GM21717 (cell line): ENCODE data around the gene PCBP2.
A peak's percentile ranks its signal among the peaks of the same experiment; 100 is the strongest.
"Not testable (repeated sequence)": the region's sequence is repeated elsewhere in the genome, so short reads cannot be mapped to it uniquely, and the experiment has no call there.

Source experiments
- ATAC-seq: cut with Tn5 transposase; IDR thresholded peaks from one replicate; pipeline ENCODE4 v1.9.1; 2021; ENCODE audit warnings: mild to moderate bottlenecking, moderate library complexity; ENCODE audit not compliant: unreplicated experiment

Gene PCBP2

GRCh38 chr12:53451661-53452158, at the start of gene PCBP2:
TSS of gene PCBP2 (plus strand) at chr12:53452102. CDS start at chr12:53454801, 2,699 bp downstream.
- ATAC-seq, result peak; percentile 93

DNA sequence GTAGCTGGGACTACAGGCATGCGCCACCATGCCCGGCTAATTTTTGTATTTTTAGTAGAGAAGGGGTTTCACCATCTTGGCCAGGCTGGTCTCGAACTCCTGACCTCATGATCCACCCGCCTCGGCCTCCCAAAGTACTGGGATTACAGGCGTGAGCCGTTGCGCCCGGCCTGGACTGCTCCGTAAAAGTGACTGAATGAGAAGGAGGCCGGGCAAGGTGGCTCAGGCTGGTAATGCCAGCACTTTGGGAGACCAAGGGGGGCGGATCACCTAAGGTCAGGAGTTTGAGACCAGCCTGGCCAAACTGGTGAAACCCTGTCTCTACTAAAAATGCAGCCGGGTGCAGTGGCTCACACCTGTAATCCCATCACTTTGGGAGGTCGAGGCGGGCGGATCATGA, 49.6 kb upstream of the PCBP2 start:
- not testable (repeated sequence) for ATAC-seq

DNA sequence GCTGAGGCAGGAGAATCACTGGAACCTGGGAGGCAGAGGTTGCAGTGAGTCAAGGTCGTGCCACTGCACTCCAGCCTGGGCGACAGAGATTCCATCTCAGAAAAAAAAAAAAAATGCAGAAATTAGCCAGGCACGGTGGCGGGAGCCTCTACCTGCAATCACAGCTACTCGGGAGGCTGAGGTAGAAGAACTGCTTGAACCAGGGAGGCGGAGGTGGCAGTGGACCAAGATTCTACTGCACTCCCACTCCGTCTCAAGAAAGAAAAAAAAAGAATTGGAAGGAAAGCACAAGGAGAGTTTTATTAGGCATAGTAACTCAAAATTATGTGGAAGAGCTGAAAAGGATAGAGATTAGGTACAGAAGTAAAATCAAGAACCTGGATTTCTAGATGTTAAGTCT, 49.0 kb upstream of the PCBP2 start:
- ATAC-seq, result no peak

- no peak for ATAC-seq
Observed at GRCh38 chr12:53410951-53411350, 41.0 kb upstream of the PCBP2 start.

GRCh38 chr12:53413485-53414204, 38.3 kb upstream of the PCBP2 start:
- no peak for ATAC-seq

DNA sequence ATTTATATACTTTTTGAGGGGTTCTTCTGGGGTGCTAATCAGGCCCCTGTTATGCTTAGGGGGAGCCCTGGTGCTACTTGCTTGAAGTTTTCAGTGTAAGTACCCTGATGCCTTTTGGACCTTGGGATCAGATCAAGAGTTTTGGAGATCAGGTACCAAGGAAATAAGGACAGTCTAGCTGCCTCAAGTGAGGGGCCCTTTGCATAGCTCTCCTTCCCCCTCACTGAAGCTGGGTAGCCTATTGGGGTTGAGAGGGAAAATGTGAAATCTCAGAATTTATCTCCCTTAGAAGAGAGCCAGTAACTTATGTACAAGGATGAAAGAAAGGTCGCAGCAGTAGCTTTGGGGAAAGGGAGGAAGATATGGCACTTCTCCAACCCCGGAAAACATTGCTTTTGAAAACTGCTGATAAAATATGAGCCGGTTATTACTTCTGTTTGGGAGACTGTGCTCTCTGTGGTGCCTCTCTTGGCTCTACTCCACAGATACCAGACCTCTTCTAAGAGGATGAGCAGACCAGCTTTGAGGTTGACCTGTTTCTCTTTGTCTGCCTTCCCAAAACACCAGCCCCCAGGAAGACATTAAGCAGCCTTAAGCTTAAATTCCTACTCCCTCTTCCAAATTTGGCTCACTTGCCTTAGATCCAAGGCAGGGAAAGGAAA, 37.0 kb upstream of the PCBP2 start:
- ATAC-seq, result no peak

- not testable (repeated sequence) for ATAC-seq
Observed at GRCh38 chr12:53415752-53416389, 36.0 kb upstream of the PCBP2 start.

GRCh38 chr12:53417291-53417816, 34.5 kb upstream of the PCBP2 start:
- not testable (repeated sequence) for ATAC-seq

GRCh38 chr12:53418221-53418620, 33.7 kb upstream of the PCBP2 start:
- no peak for ATAC-seq

DNA sequence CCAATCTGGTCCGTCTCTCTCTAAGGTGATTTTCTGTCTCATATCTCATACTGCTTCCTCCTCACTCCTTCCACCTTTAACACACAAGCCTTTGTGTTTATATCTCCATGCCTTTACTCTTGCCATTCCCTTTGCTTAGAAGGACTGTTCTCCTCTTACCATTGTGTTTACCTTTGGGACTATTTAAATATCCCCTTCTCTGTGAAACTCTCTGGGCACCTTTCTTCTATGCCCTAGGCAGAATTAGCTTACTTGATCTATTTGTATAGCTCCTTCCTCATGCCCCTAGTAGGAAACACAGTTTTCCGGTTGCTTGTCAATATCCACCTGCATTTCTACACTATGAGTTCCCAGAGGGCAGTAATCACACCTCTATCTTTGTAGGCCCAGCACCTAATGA, 32.1 kb upstream of the PCBP2 start:
- no peak for ATAC-seq

- not testable (repeated sequence) for ATAC-seq
Observed at GRCh38 chr12:53422247-53422646, 29.7 kb upstream of the PCBP2 start.

- ATAC-seq, result no peak
Observed at GRCh38 chr12:53423597-53423996, 28.3 kb upstream of the PCBP2 start, which contains the start of gene AMHR2. TSS of gene AMHR2 (plus strand) at chr12:53423855. CDS start at chr12:53423935, 80 bp downstream.

- no peak for ATAC-seq
Observed at GRCh38 chr12:53424626-53425514, 27.0 kb upstream of the PCBP2 start.

DNA sequence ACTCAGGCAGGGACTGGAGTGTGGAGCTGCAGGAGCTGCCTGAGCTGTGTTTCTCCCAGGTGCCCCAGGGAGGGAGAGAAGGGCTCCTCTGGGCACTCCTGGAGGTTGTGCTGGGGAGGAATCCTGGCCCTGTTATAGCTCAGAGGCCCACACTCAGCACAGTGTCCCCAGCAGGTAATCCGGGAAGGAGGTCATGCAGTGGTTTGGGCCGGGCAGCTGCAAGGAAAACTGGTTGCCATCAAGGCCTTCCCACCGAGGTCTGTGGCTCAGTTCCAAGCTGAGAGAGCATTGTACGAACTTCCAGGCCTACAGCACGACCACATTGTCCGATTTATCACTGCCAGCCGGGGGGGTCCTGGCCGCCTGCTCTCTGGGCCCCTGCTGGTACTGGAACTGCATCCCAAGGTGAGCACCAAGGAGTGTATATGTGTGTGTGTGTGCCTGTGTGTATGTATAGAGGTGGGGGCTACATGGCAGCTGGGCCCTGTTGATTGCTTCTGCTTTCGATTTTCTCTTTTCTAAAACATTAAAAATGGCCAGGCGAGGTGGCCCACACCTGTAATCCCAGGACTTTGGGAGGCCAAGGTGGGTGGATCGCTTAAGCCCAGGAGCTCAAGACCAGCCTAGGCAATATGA, 26.3 kb upstream of the PCBP2 start:
- ATAC-seq, result no peak

DNA sequence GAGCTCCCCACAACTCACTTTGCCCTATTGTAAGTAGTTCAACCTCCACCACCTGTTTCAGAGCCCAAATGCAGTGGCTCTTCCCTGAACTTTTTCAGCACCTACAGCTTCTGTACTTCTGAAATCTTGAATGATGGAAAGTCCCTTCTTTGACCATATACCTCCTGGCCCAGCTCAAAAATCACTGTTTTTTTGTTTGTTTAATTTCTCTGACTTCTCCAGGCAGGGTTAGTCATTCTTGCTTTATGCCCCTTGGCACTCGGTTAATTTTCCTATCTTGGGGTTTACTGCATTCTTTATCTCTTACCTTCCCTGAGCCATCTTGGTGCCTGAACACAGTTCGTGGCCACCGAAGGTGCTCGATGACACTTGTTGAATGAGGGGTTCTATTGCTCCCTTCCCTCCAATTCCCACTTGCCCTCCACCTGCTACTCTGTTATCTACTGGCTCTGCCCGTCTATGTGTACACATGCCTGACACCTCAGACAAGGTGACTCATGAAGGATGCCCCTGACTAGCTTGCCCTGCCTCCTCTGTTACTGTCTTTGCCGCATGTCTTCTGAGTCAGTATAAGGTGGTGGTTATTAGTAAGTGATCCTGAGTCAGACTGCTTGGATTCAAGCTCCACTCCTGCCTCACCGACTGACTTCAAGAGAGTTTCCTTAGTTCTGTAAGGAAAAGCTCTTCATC, 23.9 kb upstream of the PCBP2 start:
- no peak for ATAC-seq

GRCh38 chr12:53428741-53429140, 23.2 kb upstream of the PCBP2 start:
- no peak for ATAC-seq

- ATAC-seq, result no peak
Observed at GRCh38 chr12:53430116-53430515, 21.8 kb upstream of the PCBP2 start.

GRCh38 chr12:53431187-53431586, 20.7 kb upstream of the PCBP2 start:
- no peak for ATAC-seq

DNA sequence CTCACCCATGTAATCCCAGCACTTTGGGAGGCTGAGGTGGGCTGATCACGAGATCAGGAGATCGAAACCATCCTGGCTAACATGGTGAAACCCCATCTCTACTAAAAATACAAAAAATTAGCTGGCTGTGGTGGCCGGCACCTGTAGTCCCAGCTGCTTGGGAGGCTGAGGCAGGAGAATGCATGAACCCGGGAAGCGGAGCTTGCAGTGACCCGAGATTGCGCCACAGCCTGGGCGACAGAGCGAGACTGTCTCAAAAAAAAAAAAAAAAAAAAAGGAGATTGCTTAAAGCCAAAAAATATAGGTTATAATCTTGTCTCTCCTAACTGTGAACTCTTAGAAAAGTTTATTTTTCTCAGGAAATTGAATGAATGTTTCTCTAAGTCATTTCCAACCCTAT, 16.6 kb upstream of the PCBP2 start:
- not testable (repeated sequence) for ATAC-seq
